GM12801 (cell line): Measurements from ENCODE around the gene POLDIP2.

Source experiments
- TF ChIP-seq, protein P1 (sequence below): IDR thresholded peaks from one replicate; pipeline ENCODE4 v1.5.1; 2011; ENCODE audit warnings: control low read depth; ENCODE audit not compliant: insufficient read length; ENCODE audit errors: extremely low read depth

Gene POLDIP2

DNA sequence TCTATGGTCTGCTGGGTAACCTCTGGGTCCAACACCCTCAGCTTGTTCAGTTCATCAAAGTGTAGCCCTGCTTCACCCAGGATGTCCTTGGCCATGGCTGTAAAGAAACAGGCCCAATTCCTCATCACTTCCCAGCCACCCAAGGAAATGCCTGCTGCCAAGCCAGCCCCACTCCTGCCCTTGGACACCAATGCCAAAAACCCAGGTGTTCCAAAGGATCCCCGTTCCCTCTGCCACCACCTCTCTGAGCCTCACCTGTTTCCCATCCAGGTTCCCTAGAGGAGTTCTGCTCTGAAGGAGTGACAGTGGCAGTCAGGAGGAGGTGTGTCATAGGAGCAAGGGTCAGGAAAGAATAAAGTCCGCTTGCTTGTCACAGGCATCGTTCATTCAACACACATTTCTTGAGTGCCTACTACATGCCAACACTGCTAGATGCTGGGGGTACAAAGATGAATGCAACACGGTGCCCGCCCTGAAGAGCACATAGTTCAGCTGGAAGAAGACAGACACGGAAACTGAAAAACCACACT lies 25.4 kb downstream of the POLDIP2 start:
- TF ChIP-seq, protein P1, sequence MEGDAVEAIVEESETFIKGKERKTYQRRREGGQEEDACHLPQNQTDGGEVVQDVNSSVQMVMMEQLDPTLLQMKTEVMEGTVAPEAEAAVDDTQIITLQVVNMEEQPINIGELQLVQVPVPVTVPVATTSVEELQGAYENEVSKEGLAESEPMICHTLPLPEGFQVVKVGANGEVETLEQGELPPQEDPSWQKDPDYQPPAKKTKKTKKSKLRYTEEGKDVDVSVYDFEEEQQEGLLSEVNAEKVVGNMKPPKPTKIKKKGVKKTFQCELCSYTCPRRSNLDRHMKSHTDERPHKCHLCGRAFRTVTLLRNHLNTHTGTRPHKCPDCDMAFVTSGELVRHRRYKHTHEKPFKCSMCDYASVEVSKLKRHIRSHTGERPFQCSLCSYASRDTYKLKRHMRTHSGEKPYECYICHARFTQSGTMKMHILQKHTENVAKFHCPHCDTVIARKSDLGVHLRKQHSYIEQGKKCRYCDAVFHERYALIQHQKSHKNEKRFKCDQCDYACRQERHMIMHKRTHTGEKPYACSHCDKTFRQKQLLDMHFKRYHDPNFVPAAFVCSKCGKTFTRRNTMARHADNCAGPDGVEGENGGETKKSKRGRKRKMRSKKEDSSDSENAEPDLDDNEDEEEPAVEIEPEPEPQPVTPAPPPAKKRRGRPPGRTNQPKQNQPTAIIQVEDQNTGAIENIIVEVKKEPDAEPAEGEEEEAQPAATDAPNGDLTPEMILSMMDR = no peak

DNA sequence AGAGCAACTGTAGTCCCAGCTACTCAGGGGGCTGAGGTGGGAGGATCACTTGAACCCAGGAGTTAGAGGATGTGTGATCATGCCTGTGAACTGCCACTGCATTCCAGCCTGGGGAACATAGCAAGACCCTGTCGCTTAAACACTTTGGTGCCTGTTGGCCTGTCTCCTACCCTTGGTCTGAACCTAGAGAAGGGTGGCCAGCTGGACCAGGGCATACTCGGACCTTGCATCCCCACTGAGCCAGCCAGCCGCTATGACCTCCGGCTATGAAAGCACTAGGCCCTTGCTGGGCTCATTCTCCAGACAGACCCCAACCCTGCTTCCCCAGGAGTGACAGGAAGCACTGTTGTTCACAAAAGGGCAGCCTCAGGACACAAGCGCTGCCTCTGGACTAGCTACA lies 26.7 kb downstream of the POLDIP2 start:
- TF ChIP-seq, protein P1 = no peak

DNA sequence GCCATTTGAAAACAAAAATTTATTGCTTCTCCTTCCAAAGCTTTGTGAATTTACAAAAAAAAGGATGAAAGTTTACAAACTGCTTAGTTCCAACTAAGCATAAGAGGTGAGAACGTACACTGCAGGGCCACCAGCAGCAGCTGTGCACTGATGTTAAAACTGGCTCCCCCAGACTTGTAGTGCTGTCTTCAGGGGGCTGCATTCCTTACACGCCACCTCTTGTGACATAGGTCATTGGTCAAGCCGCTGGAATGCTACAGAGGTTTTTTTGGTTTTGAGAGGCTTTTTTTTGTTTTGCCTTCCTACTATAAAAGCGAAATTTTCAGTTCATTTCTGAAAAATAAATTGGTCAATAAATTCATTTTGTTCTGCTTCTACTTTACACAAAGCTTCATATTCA lies 29.0 kb downstream of the POLDIP2 start:
- TF ChIP-seq, protein P1 = no peak

DNA sequence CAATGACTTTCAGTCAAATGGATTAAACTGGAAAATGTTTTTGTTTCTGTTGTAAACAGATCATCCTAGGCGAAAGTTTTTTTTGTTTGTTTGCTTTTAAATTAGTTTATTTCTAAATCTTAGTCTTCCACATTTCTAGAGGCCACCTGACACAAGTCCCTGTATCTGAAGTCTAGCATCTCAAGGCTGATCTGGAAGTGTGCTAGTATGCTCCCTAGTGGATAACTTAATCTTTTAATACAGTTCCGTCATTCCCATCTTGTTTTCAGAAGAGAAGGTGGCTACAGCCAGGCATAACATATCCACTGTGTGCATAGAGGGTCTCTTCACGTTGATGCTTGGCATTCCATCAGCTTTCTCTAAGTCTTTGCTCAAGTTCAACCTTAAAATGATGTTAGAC lies 29.6 kb downstream of the POLDIP2 start:
- TF ChIP-seq, protein P1 = no peak

DNA sequence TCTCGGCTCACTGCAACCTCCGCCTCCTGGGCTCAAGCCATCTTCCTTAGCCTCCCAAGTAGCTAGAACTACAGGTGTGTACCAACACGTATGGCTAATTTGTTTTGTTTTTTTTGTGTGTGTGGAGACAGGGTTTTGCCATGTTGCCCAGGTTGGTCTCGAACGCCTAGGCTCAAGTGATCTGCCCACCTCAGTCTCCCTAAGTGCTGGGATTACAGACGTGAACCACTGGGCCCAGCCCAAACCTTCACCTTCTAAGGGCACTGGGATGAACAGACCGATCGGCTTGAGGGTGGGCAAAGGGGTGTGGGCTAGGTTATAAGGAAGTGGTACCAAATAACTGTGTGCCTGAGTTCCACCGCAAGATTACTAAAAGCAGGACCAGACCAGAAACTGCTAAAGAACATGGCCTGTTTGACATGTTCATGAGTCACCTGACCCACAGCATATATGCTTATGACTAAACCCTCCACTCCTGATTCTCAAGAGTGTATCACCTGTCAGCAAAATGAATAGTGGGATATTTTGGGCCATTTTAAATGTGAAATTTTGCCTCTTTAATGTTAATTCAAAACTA lies 30.2 kb downstream of the POLDIP2 start:
- TF ChIP-seq, protein P1 = no peak

DNA sequence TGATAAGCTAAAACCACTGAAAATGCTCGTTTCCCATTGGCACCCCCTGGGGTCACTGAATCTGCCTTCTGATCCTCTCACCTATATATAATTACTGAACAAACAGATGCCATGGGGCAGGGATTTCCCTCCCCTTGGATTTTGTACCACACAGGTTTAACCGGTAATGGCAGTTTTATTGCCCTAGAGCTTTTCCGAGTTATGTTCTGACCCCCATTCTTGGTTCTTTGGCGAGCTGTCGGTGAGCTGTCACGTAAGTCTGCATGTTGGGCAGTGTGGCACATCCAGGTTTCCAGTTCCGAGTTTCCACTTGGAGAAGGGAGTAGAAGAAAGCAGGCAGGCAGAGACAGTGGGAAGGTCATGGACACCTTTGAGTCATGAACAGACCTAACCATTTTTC lies 31.2 kb downstream of the POLDIP2 start:
- TF ChIP-seq, protein P1 = no peak

DNA sequence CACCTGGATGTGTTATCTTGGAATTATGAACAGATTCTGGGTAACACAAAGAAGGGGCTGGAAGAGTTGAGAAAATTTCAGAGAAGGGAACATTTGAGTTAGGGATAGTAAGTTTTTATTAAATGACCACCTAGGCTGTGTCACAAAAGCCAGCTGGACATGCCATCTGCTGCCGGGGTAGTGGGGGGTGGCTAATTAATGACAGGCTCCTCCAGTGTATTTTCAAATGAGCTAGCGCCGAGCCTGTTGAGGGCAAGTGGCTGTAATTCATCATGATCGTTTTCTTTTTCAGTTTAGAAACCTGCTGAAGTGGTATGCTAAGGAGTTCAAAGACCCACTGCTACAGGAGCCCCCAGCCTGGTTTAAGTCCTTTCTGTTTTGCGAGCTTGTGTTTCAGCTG lies 32.1 kb downstream of the POLDIP2 start:
- TF ChIP-seq, protein P1 = no peak
